Measurements from ENCODE around the gene PLXNC1. TPM values are rescaled to one million over a fixed set of nuclear protein-coding genes. Genes with fewer than 3 reads are reported as not detected.

Gene PLXNC1
- total and polyA plus RNA-seq, 4 donors, result 1.7 to 70.0 (median 36.3) TPM

DNA sequence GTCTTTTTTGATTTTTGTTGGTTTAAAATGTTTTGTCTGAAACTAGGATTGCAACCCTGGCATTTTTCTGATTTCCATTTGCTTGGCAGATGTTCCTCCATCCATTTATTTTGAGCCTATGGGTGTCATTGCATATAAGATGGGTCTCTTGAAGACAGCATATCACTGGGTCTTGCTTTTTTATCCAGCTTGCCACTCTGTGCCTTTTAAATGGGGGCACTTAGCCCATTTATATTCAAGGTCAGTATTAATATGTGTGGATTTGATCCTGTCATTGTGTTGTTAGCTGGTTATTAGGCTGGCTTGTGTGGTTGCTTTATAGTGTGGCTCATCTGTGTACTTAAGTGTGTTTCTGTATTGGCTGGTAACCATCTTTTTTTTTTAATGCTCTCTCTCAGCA, 171.7 kb downstream of the PLXNC1 start:
- Histone ChIP-seq H3K4me3 (no peak overlapping the region), H3K9ac (ENCODE audit: insufficient read depth in 1 of 2, low read length in 2 of 2) (no peak overlapping the region), H3K27ac (ENCODE audit: low read depth in 1 of 2, low read length in 1 of 2) (no peak overlapping the region), H3K9me3 (ENCODE audit: control insufficient read depth in 4 of 4, insufficient read depth in 3 of 4, low read length in 3 of 4) (peaks cover 2 to 28% (median 6%) of the 10 kb centered on the region in 4 donors), H3K36me3 (ENCODE audit: control insufficient read depth in 4 of 4, insufficient read depth in 4 of 4, low read length in 4 of 4) (peaks cover 7 to 23% (median 14%) of the 10 kb centered on the region in 4 donors), H3K27me3 (ENCODE audit: control insufficient read depth in 3 of 3, insufficient read depth in 3 of 3, low read length in 2 of 3) (no peaks in the 10 kb centered on the region), H3K4me1 (ENCODE audit: control insufficient read depth in 5 of 5, insufficient read depth in 5 of 5, low read length in 5 of 5) (no peaks in the 10 kb centered on the region)
- no peak for DNase-seq
- TF ChIP-seq, protein P1, sequence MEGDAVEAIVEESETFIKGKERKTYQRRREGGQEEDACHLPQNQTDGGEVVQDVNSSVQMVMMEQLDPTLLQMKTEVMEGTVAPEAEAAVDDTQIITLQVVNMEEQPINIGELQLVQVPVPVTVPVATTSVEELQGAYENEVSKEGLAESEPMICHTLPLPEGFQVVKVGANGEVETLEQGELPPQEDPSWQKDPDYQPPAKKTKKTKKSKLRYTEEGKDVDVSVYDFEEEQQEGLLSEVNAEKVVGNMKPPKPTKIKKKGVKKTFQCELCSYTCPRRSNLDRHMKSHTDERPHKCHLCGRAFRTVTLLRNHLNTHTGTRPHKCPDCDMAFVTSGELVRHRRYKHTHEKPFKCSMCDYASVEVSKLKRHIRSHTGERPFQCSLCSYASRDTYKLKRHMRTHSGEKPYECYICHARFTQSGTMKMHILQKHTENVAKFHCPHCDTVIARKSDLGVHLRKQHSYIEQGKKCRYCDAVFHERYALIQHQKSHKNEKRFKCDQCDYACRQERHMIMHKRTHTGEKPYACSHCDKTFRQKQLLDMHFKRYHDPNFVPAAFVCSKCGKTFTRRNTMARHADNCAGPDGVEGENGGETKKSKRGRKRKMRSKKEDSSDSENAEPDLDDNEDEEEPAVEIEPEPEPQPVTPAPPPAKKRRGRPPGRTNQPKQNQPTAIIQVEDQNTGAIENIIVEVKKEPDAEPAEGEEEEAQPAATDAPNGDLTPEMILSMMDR (IDR thresholded peaks at IDR 0.05; ENCODE audit: control extremely low read depth, extremely low read depth), result no peak
- no peak for ATAC-seq (ENCODE audit: insufficient read depth, low FRiP score)

DNA sequence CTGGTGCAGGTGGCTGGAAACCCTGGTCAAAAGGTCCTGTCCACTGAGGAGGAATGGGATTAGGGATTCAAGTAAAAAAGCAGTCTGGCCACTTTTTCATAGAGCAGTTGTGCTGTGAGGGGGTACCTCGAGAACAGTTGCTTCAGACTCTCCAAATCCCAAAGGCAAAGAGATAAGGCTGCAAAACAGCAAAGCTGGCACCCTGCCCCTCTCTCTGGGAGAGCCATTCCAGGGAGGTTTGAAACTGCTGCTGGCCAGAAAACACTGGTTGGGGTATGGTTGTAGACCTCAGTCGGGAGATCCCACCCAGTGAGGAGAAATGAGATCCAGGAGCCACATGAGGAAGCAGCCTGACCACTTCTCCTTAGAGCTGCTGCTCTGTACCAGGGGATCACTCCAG, 174.0 kb downstream of the PLXNC1 start:
- Histone ChIP-seq H3K9me3 (ENCODE audit: control insufficient read depth in 4 of 4, insufficient read depth in 3 of 4, low read length in 3 of 4) (peaks cover 2 to 28% (median 4%) of the 10 kb centered on the region in 4 donors), H3K4me3 (no peak overlapping the region), H3K4me1 (ENCODE audit: control insufficient read depth in 5 of 5, insufficient read depth in 5 of 5, low read length in 5 of 5) (no peaks in the 10 kb centered on the region), H3K27ac (ENCODE audit: low read depth in 1 of 2, low read length in 1 of 2) (no peak overlapping the region), H3K9ac (ENCODE audit: insufficient read depth in 1 of 2, low read length in 2 of 2) (no peak overlapping the region), H3K27me3 (ENCODE audit: control insufficient read depth in 3 of 3, insufficient read depth in 3 of 3, low read length in 2 of 3) (no peaks in the 10 kb centered on the region), H3K36me3 (ENCODE audit: control insufficient read depth in 4 of 4, insufficient read depth in 4 of 4, low read length in 4 of 4) (peaks cover 7 to 23% (median 15%) of the 10 kb centered on the region in 4 donors)
- DNase-seq, result no peak
- TF ChIP-seq, protein P1 (IDR thresholded peaks at IDR 0.05; ENCODE audit: control extremely low read depth, extremely low read depth), result no peak
- ATAC-seq (ENCODE audit: insufficient read depth, low FRiP score), result no peak
- 87 to 100% methylated on average over 2 of the region's 2 CpGs for whole genome bisulfite sequencing, 2 donors

DNA sequence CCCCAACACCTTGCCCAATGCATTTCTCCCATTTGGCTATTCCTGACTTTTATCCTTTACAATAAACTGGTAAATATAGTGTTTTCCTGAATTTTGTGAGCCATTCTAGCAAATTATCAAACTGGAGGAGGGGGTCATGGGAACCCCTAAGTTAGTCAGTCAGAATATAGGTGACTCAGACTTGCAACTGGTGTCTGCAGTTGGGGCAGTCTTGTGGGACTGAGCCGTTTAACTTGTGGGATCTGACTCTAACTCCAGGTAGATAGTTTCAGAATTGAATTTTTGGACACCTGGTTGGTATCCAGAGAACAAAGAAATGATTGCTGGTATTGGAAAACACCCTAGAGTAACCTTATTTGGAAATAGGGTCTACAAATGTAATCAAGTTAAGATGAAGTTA, 177.9 kb downstream of the PLXNC1 start:
- no peak for DNase-seq
- 94 to 100% methylated on average over 1 of the region's 1 CpG for WGBS, 2 donors

More for the DNA sequence above, 177.9 kb downstream of the PLXNC1 start:
- TF ChIP-seq, protein P1 (IDR thresholded peaks at IDR 0.05; ENCODE audit: control extremely low read depth, extremely low read depth), result no peak
- H3K27ac ChIP-seq (ENCODE audit: low read depth in 1 of 2, low read length in 1 of 2), result no peak overlapping the region
- H3K9ac ChIP-seq (ENCODE audit: insufficient read depth in 1 of 2, low read length in 2 of 2), result no peak overlapping the region
- no peak for ATAC-seq (ENCODE audit: insufficient read depth, low FRiP score)
- no peaks in the 10 kb centered on the region for H3K4me1 ChIP-seq (ENCODE audit: control insufficient read depth in 5 of 5, insufficient read depth in 5 of 5, low read length in 5 of 5)
- peaks cover 9 to 21% (median 14%) of the 10 kb centered on the region in 4 donors for H3K36me3 ChIP-seq (ENCODE audit: control insufficient read depth in 4 of 4, insufficient read depth in 4 of 4, low read length in 4 of 4)
- peaks cover 0 to 7% (median 3%) of the 10 kb centered on the region in 4 donors for H3K9me3 ChIP-seq (ENCODE audit: control insufficient read depth in 4 of 4, insufficient read depth in 3 of 4, low read length in 3 of 4)
- H3K4me3 ChIP-seq, result no peak overlapping the region
- no peaks in the 10 kb centered on the region for H3K27me3 ChIP-seq (ENCODE audit: control insufficient read depth in 3 of 3, insufficient read depth in 3 of 3, low read length in 2 of 3)

All from lung (tissue), 12 donors.